Measurements from ENCODE around the gene WWOX. TPM values are rescaled to one million over a fixed set of nuclear protein-coding genes. Genes with fewer than 3 reads are reported as not detected.

The WWOX gene
- total RNA-seq, 2 experiments from 2014 or later = 14.3 to 16.5 TPM

DNA sequence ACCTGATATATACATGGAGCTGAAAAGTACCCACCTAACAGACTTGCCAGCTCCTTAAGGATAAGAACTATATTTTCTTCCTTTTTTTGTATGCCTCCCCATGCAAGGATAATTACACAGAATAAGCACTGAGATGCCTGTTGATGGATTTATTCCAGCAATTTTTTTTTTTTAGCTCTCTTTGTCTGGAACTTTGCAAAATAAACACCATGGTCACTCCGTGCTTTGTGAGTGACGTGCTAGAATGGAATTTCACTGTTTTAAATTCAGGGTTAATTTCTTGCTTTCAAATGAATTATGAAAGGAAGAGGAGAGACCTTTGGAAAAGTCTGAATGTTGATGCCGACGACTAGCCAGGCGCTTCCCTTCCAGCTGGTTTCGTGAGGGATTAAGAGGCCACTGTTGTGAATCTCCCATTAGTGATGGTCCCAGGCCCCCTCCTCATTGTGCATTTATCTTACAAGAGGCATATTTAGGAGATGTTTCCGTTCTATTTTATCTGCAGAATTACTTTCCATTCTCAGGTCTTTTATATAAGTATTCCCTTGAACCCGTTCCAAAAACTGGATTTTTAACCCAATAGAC lies 529.1 kb downstream of the WWOX start:
- CTCF ChIA-PET = no interaction called here
- Mint-ChIP-seq H3K4me3 (no peak overlapping the region), H3K36me3 (peaks cover 10% of the 10 kb centered on the region), H3K4me1 (ENCODE audit: low read depth) (no peaks in the 10 kb centered on the region), H3K27ac (no peak overlapping the region), H3K27me3 (no peaks in the 10 kb centered on the region), H3K9me3 (peaks cover 16% of the 10 kb centered on the region)
- DNase-seq = no peak
- intact Hi-C loops (cut with micrococcal nuclease) = no loop called here
- POLR2A ChIA-PET = no interaction called here

DNA sequence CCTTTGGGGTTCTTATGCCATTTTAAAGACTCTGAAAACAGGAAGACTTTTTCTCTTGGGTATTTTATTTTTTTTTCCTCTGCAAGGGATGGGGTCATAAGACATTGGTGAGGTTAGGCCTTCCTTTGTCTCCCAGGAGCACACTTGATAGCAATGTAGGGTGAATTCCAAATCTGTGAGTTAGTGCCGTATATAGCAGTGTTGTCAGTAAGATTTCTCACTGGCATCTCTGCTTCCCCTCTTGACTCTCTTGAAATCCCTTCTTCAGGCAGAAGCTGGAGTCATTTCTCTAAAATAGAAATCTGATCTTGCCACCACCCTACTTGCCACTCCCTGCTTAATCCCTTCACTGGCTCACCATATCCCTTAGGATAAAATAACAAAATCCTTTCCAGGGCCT lies 529.7 kb downstream of the WWOX start:
- ChIA-PET POLR2A (no interaction called here), CTCF (no interaction called here)
- intact Hi-C loops (cut with micrococcal nuclease) = no loop called here
- Mint-ChIP-seq H3K27me3 (no peaks in the 10 kb centered on the region), H3K4me1 (ENCODE audit: low read depth) (no peaks in the 10 kb centered on the region), H3K9me3 (peaks cover 16% of the 10 kb centered on the region), H3K4me3 (no peak overlapping the region), H3K36me3 (peaks cover 10% of the 10 kb centered on the region), H3K27ac (no peak overlapping the region)
- no peak for DNase-seq

DNA sequence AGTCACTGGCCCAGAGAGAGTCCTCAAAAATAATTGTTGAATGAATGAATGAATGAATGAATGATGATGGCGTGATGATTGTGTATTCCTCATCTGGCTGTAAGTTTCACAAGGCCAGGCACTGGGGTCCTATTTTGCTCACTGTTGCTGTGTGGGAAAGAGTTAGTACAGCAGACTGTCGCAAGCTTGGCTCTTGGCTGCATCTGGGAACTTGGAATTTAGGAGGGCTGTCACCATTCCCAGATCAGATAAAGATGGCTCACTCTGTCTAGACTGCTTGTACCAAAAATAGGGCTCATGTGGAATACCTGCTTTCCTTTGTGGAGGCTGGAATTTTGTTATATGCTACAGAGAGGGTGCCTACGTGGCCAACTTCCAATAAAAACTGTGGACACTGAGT lies 530.6 kb downstream of the WWOX start:
- intact Hi-C loops (cut with micrococcal nuclease) = no loop called here
- Mint-ChIP-seq H3K9me3 (peaks cover 16% of the 10 kb centered on the region), H3K27ac (no peak overlapping the region), H3K36me3 (peaks cover 10% of the 10 kb centered on the region), H3K4me1 (ENCODE audit: low read depth) (no peaks in the 10 kb centered on the region), H3K27me3 (no peaks in the 10 kb centered on the region), H3K4me3 (no peak overlapping the region)
- DNase-seq = no peak
- CTCF ChIA-PET = no interaction called here
- POLR2A ChIA-PET = no interaction called here

DNA sequence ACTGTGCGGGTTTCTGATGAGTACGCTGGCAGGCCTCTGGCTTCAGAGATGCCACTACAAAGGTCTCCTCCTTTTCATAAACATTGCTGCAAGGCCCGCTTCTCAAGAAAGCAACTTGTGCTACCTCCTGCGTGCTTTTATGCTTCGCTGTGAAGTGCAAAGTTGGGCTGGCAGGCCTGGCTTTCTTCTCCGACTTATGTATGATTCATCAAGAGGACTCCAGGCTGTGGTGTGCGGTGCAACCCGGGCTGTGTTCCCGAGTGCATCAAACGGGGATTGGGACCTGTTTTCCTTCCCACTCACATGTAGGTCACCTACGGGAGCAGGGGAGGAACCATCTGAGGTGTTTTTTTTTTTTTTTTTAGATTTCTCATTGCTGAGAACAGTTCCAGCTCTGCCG lies 534.1 kb downstream of the WWOX start:
- peaks cover 9% of the 10 kb centered on the region for H3K36me3 Mint-ChIP-seq
- DNase-seq = no peak
- no peak overlapping the region for H3K4me3 Mint-ChIP-seq
- H3K4me1 Mint-ChIP-seq (ENCODE audit: low read depth) = no peaks in the 10 kb centered on the region
- ChIA-PET POLR2A (no interaction called here), CTCF (no interaction called here)
- H3K9me3 Mint-ChIP-seq = peaks cover 16% of the 10 kb centered on the region
- no peaks in the 10 kb centered on the region for H3K27me3 Mint-ChIP-seq
- intact Hi-C loops (cut with micrococcal nuclease) = no loop called here
- no peak overlapping the region for H3K27ac Mint-ChIP-seq

DNA sequence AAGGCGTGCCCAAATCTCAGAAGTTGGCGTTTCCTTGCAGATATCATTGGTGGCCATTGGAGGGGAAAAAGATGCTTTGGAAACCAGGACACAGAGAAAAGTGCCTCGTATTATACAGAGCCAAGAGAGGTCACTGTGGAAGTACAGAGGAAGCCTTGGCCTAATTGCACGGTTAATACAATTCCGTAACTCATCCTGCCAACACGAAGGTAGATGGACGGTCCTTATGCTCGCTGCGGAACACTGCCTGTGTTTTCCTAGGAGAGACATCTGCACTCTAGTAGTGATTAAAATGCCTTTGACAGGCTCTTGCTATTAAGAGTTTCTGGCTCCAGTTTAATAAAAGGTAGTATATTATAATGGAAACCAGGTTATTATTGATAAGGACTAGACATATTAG lies 536.4 kb downstream of the WWOX start:
- no peak overlapping the region for H3K27ac Mint-ChIP-seq
- H3K9me3 Mint-ChIP-seq = no peaks in the 10 kb centered on the region
- ChIA-PET POLR2A (no interaction called here), CTCF (no interaction called here)
- H3K27me3 Mint-ChIP-seq = no peaks in the 10 kb centered on the region
- peaks cover 5% of the 10 kb centered on the region for H3K4me1 Mint-ChIP-seq (ENCODE audit: low read depth)
- H3K4me3 Mint-ChIP-seq = no peak overlapping the region
- H3K36me3 Mint-ChIP-seq = peaks cover 1% of the 10 kb centered on the region
- DNase-seq = no peak
- intact Hi-C loops (cut with micrococcal nuclease) = no loop called here

DNA sequence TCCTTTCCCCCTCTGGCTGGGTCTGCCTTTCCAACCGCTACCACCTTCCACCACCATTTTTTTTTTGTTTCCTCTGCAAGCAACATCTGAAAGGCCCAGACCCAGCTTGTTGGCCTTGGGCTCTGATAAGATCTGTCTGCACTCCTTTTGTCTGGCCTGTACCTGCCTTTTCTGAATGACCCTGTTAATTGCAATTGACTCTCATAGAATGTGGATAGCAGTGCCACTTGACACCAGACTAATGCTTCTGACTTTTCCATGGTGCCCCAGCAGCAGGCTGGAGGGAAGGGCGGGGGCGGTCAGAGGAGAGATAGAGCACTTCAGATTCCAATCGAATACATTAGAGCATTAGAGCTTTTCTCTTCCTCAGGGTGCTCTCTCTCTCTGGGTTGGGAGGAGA lies 538.9 kb downstream of the WWOX start:
- intact Hi-C loops (cut with micrococcal nuclease) = no loop called here
- Mint-ChIP-seq H3K9me3 (no peaks in the 10 kb centered on the region), H3K4me1 (ENCODE audit: low read depth) (peaks cover 5% of the 10 kb centered on the region), H3K27me3 (peaks cover 4% of the 10 kb centered on the region), H3K4me3 (no peak overlapping the region), H3K36me3 (peaks cover 1% of the 10 kb centered on the region), H3K27ac (no peak overlapping the region)
- CTCF ChIA-PET = interaction anchor here (0.6 kb wide), 1 partner anchor 941 kb away, joined by 3 read pairs; no protein-coding TSS in a partner anchor
- DNase-seq = no peak
- POLR2A ChIA-PET = no interaction called here

DNA sequence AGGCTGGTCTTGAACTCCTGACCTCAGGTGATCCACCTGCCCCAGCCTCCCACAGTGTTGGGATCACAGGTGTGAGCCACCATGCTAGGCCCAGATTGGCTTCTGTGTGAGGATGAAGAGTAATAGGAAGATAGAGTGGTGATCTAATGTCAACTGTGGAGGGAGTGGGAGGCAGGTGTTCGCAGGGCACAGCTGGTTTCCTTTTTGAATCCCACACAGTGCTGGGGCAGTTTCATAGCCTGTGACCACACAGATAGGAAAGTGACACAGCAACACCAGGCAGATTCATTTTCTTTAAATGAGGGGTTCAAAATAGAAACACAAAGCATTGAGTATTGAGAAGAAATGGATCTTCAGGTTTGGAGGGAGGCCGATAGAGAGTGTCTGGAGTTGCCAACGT lies 540.3 kb downstream of the WWOX start:
- Mint-ChIP-seq H3K27ac (no peak overlapping the region), H3K4me3 (no peak overlapping the region), H3K27me3 (peaks cover 4% of the 10 kb centered on the region), H3K9me3 (no peaks in the 10 kb centered on the region), H3K4me1 (ENCODE audit: low read depth) (peaks cover 5% of the 10 kb centered on the region), H3K36me3 (peaks cover 1% of the 10 kb centered on the region)
- intact Hi-C loops (cut with micrococcal nuclease) = no loop called here
- POLR2A ChIA-PET = no interaction called here
- CTCF ChIA-PET = no interaction called here
- peak; percentile 45 for DNase-seq

DNA sequence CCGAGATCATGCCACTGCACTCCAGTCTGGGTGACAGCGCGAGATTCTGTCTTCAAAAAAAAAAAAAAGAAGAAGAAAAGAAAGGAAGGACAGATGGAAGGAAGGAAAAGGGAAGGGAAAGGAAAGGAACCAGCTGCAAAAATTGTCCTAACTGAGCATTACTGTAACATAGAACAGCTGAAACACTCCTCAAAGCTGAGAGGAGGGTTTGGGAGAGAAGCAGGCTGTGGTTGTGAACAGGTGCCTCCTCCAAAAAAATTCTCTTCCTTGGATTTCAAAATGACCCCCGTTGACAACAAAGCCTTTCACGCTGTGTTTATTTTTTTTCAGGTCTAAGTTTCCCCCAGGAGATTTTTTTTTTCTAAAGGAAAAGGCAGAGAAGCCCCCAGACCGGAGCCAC lies 541.4 kb downstream of the WWOX start:
- Mint-ChIP-seq H3K4me3 (no peak overlapping the region), H3K27me3 (peaks cover 4% of the 10 kb centered on the region), H3K9me3 (no peaks in the 10 kb centered on the region), H3K27ac (no peak overlapping the region), H3K4me1 (ENCODE audit: low read depth) (peaks cover 5% of the 10 kb centered on the region), H3K36me3 (peaks cover 1% of the 10 kb centered on the region)
- intact Hi-C loops (cut with micrococcal nuclease) = no loop called here
- DNase-seq = no peak
- ChIA-PET POLR2A (no interaction called here), CTCF (no interaction called here)

DNA sequence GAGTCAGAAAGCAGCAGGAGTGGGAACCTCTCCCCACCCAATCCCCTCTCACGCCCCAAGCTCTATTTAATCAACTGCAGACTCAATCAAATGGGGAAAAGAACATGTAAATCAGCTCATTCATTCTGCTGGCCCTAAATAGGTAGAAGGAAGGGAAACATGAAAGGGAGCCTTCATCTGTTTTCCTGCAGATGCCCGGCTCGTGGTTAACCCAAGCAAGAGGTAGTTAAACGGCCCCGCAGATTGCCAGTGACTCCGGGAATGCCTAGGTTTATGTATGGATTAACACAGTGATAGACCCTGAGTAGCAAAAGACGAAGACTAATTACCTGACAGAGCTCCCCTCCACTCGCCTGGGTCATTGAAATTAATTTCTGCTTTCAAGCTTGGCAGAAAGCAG lies 542.0 kb downstream of the WWOX start:
- peaks cover 5% of the 10 kb centered on the region for H3K4me1 Mint-ChIP-seq (ENCODE audit: low read depth)
- no peaks in the 10 kb centered on the region for H3K9me3 Mint-ChIP-seq
- peaks cover 1% of the 10 kb centered on the region for H3K36me3 Mint-ChIP-seq
- no peak overlapping the region for H3K27ac Mint-ChIP-seq
- POLR2A ChIA-PET = no interaction called here
- CTCF ChIA-PET = no interaction called here
- no peak overlapping the region for H3K4me3 Mint-ChIP-seq
- DNase-seq = no peak
- peaks cover 4% of the 10 kb centered on the region for H3K27me3 Mint-ChIP-seq
- intact Hi-C loops (cut with micrococcal nuclease) = no loop called here

DNA sequence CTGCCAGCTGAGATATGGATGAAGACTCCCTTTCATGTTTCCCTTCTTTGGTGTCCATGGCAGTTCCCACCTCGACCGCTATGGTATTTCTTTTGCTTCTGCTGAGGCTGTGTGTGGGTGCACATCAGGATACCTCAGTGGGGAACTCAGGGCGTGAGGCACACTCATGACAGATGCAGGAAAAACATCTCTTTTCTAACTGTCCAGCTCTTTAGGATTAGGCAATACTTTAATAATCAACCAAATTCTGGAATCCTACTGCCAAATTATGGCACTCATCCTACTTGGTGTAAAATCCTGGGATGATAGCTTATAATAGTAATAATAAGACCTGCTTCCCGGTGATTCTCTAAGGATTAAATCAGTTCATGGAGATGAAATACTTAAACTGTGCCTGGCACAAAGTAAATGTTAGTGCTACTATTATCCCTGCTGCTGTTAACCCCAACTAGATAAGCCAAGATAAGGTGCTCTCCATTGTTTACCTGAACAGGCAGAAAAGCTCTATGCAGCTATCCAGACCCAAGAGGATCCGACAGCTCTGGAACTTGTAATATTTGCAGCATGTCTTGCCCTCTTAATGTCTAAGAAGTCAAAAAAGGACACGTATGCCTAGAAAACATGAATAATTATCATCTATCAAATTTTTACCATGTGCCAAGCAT lies 543.3 kb downstream of the WWOX start:
- POLR2A ChIA-PET = no interaction called here
- H3K27me3 Mint-ChIP-seq = peaks cover 4% of the 10 kb centered on the region
- H3K4me3 Mint-ChIP-seq = no peak overlapping the region
- H3K9me3 Mint-ChIP-seq = no peaks in the 10 kb centered on the region
- CTCF ChIA-PET = no interaction called here
- no peak for DNase-seq
- peaks cover 1% of the 10 kb centered on the region for H3K36me3 Mint-ChIP-seq
- intact Hi-C loops (cut with micrococcal nuclease) = no loop called here
- H3K27ac Mint-ChIP-seq = no peak overlapping the region
- peaks cover 5% of the 10 kb centered on the region for H3K4me1 Mint-ChIP-seq (ENCODE audit: low read depth)

DNA sequence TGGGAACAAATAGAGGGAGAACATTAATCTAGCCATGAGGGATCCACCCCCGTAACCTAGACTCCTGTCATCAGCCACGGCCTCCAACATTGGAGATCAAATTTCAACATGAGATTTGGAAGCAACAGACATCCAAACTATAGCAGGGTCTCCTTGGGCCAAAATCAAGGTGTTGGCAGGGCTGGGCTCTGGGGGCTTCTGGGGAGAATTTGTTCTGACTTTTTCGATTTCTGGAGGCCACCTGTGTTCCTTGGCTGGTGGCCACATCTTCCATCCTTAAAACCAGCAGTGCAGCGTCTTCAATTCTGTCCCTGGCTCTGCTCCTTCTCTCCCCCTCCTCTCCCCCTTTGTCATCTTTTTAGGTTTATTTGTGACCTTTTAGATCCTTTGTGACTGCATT lies 546.2 kb downstream of the WWOX start:
- H3K9me3 Mint-ChIP-seq = no peaks in the 10 kb centered on the region
- intact Hi-C loops (cut with micrococcal nuclease) = no loop called here
- ChIA-PET CTCF (no interaction called here), POLR2A (no interaction called here)
- H3K4me3 Mint-ChIP-seq = no peak overlapping the region
- H3K27ac Mint-ChIP-seq = no peak overlapping the region
- no peaks in the 10 kb centered on the region for H3K36me3 Mint-ChIP-seq
- H3K27me3 Mint-ChIP-seq = peaks cover 4% of the 10 kb centered on the region
- H3K4me1 Mint-ChIP-seq (ENCODE audit: low read depth) = no peaks in the 10 kb centered on the region
- DNase-seq = no peak

DNA sequence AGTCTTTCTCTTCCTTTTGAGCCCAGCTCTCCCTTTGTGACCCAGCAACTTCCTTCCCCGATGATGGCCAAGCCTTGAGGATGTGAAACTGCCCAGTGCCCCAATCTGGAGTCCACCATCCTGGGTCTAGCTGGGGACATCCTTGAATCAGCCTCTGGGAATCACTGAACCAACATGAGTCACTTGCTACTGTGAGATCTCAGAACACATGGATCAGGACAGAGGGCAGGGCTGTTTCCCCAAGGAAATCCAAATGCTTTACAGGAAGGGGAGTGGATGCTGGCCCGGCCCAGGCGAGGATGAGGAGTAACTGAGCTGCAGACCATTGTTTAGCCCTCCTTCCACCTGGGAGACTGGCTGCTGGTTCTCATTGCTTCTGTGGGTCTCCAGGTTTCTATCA lies 547.6 kb downstream of the WWOX start:
- CTCF ChIA-PET = no interaction called here
- Mint-ChIP-seq H3K27ac (no peak overlapping the region), H3K9me3 (no peaks in the 10 kb centered on the region), H3K4me3 (no peak overlapping the region), H3K36me3 (no peaks in the 10 kb centered on the region), H3K27me3 (no peaks in the 10 kb centered on the region), H3K4me1 (ENCODE audit: low read depth) (no peaks in the 10 kb centered on the region)
- intact Hi-C loops (cut with micrococcal nuclease) = no loop called here
- DNase-seq = no peak
- POLR2A ChIA-PET = no interaction called here

DNA sequence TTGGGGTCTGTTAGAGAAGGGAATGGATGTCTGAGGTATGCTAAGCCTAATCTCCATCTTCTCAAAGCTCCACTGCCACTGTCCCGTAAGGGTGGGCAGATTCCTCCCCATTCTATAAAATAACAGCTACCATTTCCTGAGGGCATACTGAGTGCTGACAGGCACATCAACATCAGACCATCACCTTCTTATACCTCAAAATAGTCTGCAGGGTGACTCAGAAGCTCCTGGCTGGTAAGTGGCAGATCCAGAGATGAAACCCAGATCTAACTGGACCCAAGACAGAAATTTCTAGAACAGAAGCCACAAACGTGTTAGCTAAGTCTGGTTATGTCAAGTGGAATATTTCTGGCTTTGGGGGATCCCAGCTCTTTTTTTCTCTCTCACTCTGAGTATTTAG lies 548.0 kb downstream of the WWOX start:
- Mint-ChIP-seq H3K4me1 (ENCODE audit: low read depth) (no peaks in the 10 kb centered on the region), H3K27ac (no peak overlapping the region), H3K9me3 (no peaks in the 10 kb centered on the region), H3K27me3 (no peaks in the 10 kb centered on the region), H3K36me3 (no peaks in the 10 kb centered on the region), H3K4me3 (no peak overlapping the region)
- ChIA-PET POLR2A (no interaction called here), CTCF (no interaction called here)
- intact Hi-C loops (cut with micrococcal nuclease) = no loop called here
- no peak for DNase-seq
